Spleen (tissue), 7 donors: ENCODE results near the gene SCYL1.
"Not testable (repeated sequence)": the region's sequence is repeated elsewhere in the genome, so short reads cannot be mapped to it uniquely, and the experiment has no call there.

ENCODE experiments used
- POLR2A ChIP-seq, 3 donors: fragments of 450-650 bp; IDR thresholded peaks; one replicate each; pipeline ENCODE4 v1.5.1; 2017; ENCODE audit warnings: antibody characterized with exemption in 3 of 3, mild to moderate bottlenecking in 1 of 3
- POLR2AphosphoS5 ChIP-seq, 3 donors: sonication (generic); formaldehyde crosslinking; IDR thresholded peaks; one replicate each; pipeline ENCODE4 v1.5.1; 2017; ENCODE audit warnings: antibody characterized with exemption in 3 of 3
- TF ChIP-seq, protein P1 (sequence below), 11 experiments: fragments of 200-600 bp in 7 of 11; fragments of 450-650 bp in 4 of 11; sonication (generic) in 4 of 11; IDR thresholded peaks in 8 of 11; conservative IDR thresholded peaks in 3 of 11; 1 replicate in 7 of 11; 2 replicates in 4 of 11; pipeline versions ENCODE4 v1.4.0 to v1.8.0; 2016 to 2021; ENCODE audit warnings: antibody characterized with exemption in 11 of 11, inconsistent platforms in 4 of 11, mild to moderate bottlenecking in 1 of 11
- donor health status: DM: no; HTN: no; CAD: no; lungs with moderate emphysema.
- donor health status: DM: no; HTN: no; CAD: no.
- donor health status: DM: no; HTN: no; CAD: no.

DNA sequence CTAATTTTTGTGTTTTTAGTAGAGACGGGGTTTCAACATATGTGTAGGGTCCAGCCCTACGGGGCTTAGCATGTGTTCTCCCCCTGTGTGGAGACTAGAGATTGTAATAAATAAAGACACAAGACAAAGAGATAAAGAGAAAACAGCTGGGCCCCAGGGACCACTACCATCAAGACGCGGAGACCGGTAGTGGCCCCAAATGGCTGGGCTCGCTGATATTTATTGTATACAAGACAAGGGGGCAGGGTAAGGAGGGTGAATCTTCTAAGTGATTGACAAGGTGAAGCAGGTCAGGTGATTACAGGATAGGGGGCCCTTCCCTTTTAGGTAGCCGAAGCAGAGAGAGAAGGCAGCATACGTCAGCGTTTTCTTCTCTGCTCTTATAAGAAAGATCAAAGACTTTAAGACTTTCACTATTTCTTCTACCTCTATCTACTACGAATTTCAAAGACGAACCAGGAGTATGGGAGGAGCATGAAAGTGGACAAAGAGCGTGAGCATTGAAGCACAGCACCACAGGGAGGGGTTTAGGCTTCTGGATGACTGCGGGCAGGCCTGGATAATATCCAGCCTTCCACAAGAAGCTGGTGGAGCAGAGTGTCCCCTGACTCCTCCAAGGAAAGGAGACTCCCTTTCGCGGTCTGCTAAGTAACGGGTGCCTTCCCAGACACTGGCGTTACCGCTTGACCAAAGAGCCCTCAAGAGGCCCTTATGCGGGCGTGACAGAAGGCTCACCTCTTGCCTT, 2.9 kb upstream of the SCYL1 start:
- TF ChIP-seq POLR2AphosphoS5, POLR2A (IDR thresholded peaks at IDR 0.05): not testable (repeated sequence)
- TF ChIP-seq, protein P1, sequence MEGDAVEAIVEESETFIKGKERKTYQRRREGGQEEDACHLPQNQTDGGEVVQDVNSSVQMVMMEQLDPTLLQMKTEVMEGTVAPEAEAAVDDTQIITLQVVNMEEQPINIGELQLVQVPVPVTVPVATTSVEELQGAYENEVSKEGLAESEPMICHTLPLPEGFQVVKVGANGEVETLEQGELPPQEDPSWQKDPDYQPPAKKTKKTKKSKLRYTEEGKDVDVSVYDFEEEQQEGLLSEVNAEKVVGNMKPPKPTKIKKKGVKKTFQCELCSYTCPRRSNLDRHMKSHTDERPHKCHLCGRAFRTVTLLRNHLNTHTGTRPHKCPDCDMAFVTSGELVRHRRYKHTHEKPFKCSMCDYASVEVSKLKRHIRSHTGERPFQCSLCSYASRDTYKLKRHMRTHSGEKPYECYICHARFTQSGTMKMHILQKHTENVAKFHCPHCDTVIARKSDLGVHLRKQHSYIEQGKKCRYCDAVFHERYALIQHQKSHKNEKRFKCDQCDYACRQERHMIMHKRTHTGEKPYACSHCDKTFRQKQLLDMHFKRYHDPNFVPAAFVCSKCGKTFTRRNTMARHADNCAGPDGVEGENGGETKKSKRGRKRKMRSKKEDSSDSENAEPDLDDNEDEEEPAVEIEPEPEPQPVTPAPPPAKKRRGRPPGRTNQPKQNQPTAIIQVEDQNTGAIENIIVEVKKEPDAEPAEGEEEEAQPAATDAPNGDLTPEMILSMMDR (IDR thresholded peaks at IDR 0.05 in 8 of 11, conservative IDR thresholded peaks at IDR 0.05 in 3 of 11): not testable (repeated sequence)
